Measurements from ENCODE around the gene PUM2.

Gene PUM2

GRCh38 chr2:20214566-20215182, 136.0 kb downstream of the PUM2 start:
- DNase-seq: no peak

GRCh38 chr2:20213651-20214565, 136.7 kb downstream of the PUM2 start:
- no peak for DNase-seq

GRCh38 chr2:20212871-20213503, 137.7 kb downstream of the PUM2 start:
- no peak for DNase-seq

GRCh38 chr2:20212459-20212870, 138.2 kb downstream of the PUM2 start:
- no peak for DNase-seq

GRCh38 chr2:20211860-20212458, 138.7 kb downstream of the PUM2 start:
- no peak for DNase-seq

- DNase-seq: no peak
Measured at GRCh38 chr2:20211420-20211819, 139.2 kb downstream of the PUM2 start.

- DNase-seq: no peak
Measured at GRCh38 chr2:20210462-20210861, 140.2 kb downstream of the PUM2 start.

- no peak for DNase-seq
Measured at GRCh38 chr2:20209373-20210109, 141.1 kb downstream of the PUM2 start.

GRCh38 chr2:20208476-20208859, 142.2 kb downstream of the PUM2 start:
- DNase-seq: no peak

GRCh38 chr2:20207051-20207450, 143.6 kb downstream of the PUM2 start:
- no peak for DNase-seq

- DNase-seq: no peak
Measured at GRCh38 chr2:20205915-20206524, 144.6 kb downstream of the PUM2 start.

- no peak for DNase-seq
Measured at GRCh38 chr2:20205069-20205468, 145.6 kb downstream of the PUM2 start.

- no peak for DNase-seq
Measured at GRCh38 chr2:20203521-20204225, 147.0 kb downstream of the PUM2 start.

GRCh38 chr2:20203072-20203471, 147.6 kb downstream of the PUM2 start:
- DNase-seq: no peak

GRCh38 chr2:20201671-20202070, 149.0 kb downstream of the PUM2 start:
- no peak for DNase-seq

GRCh38 chr2:20200697-20201555, 149.7 kb downstream of the PUM2 start:
- DNase-seq: no peak

- no peak for DNase-seq
Measured at GRCh38 chr2:20199633-20200270, 150.9 kb downstream of the PUM2 start.

GRCh38 chr2:20198796-20199632, 151.6 kb downstream of the PUM2 start:
- DNase-seq: no peak
